Panc1 (cell line): ENCODE measurements around the gene TEX26. TPM values are rescaled to one million over a fixed set of nuclear protein-coding genes. Genes with fewer than 3 reads are reported as not detected.

Source experiments
- ATAC-seq: fragments of 200-7000 bp; cut with Tn5 transposase; 2 replicates; pipeline ENCODE4 v1.9.1; 2020; ENCODE audit warnings: mild to moderate bottlenecking, moderate library complexity
- BruUV-seq: library from RNA; stranded (reverse); fragments of 400-500 nt; replicated peaks from 2 replicates; lab custom pipeline; 2021; lab: Mats Ljungman, UMichigan
- CTCF ChIA-PET: fragments of 300-600 bp; sonication (Branson Sonifier 250); formaldehyde crosslinking; loops from one replicate; lab custom pipeline; 2022; ENCODE audit warnings: antibody characterized with exemption; lab: Charles Lee
- POLR2A ChIA-PET: fragments of 300-600 bp; sonication (Branson Sonifier 250); formaldehyde crosslinking; loops from one replicate; lab custom pipeline; 2022; ENCODE audit warnings: antibody characterized with exemption; lab: Charles Lee
- DNase-seq: peaks from one replicate; pipeline ENCODE4 v3.0.0-alpha.2; 2010; ENCODE audit warnings: low read depth, low spot score
- H3K27ac ChIP-seq: 2 replicates; pipeline ENCODE4 v1.5.1; 2011; ENCODE audit warnings: mild to moderate bottlenecking, low read length, inconsistent platforms
- H3K27me3 ChIP-seq: fragments of 200-500 bp; sonication (Bioruptor generic); 2 replicates; pipeline ENCODE4 v1.6.0; 2014; ENCODE audit warnings: low read length, inconsistent platforms; ENCODE audit not compliant: control insufficient read depth, insufficient read depth
- H3K36me3 ChIP-seq: fragments of 200-500 bp; sonication (Bioruptor generic); 2 replicates; pipeline ENCODE4 v1.5.1; 2014; ENCODE audit warnings: inconsistent platforms, mild to moderate bottlenecking, low read length, moderate library complexity; ENCODE audit not compliant: control insufficient read depth, insufficient read depth
- H3K4me1 ChIP-seq: 2 replicates; pipeline ENCODE4 v1.5.1; 2011; ENCODE audit warnings: inconsistent platforms, mild to moderate bottlenecking, low read length, moderate library complexity; ENCODE audit not compliant: control insufficient read depth, insufficient read depth
- H3K4me3 ChIP-seq, 2 experiments: 2 replicates each; pipeline ENCODE4 v1.5.1; 2011 to 2012; ENCODE audit warnings: low read depth in 2 of 2, low read length in 2 of 2, mild to moderate bottlenecking in 2 of 2, inconsistent platforms in 1 of 2, moderate library complexity in 1 of 2
- H3K9me3 ChIP-seq: fragments of 200-500 bp; sonication (Bioruptor generic); 2 replicates; pipeline ENCODE4 v1.5.1; 2014; ENCODE audit warnings: low read depth, mild to moderate bottlenecking, inconsistent platforms, low read length, moderate library complexity; ENCODE audit not compliant: control insufficient read depth, insufficient read depth
- POLR2AphosphoS5 ChIP-seq: IDR thresholded peaks from 2 replicates; pipeline ENCODE4 v1.6.1; 2012; ENCODE audit warnings: mild to moderate bottlenecking, low read depth, low read length, moderate library complexity
- SIN3A ChIP-seq: IDR thresholded peaks from 2 replicates; pipeline ENCODE4 v1.6.1; 2012; ENCODE audit warnings: low read depth, mild to moderate bottlenecking, low read length, moderate library complexity, borderline replicate concordance; ENCODE audit not compliant: insufficient read depth
- TCF7L2 ChIP-seq: IDR thresholded peaks from 2 replicates; pipeline ENCODE4 v1.6.1; 2011; ENCODE audit warnings: mild to moderate bottlenecking, low read depth, low read length, inconsistent platforms
- in situ Hi-C: cut with HindIII; loops from 2 replicates; pipeline ENCODE4 v1.10.0; 2016; ENCODE audit warnings: low sequenced_read_pairs, low pct_unique_long_range_greater_than_20kb
- intact Hi-C: fragments of 100-400 bp; cut with micrococcal nuclease; formaldehyde crosslinking; loops from one replicate; pipeline ENCODE4 v1.10.0; 2022; ENCODE audit not compliant: unreplicated experiment
- total RNA-seq: library from RNA; stranded (reverse); gene quantifications from one replicate; pipeline ENCODE4 v1.2.1, GENCODE V29; 2021; ENCODE audit not compliant: unreplicated experiment
- TF ChIP-seq, protein P1 (sequence below), 2 experiments: IDR thresholded peaks; 2 replicates each; pipeline ENCODE4 v1.6.1; 2011 to 2012; ENCODE audit warnings: low read depth in 2 of 2, control low read depth in 1 of 2, low read length in 1 of 2, mild to moderate bottlenecking in 1 of 2, moderate library complexity in 1 of 2; ENCODE audit not compliant: insufficient read depth in 1 of 2
- TF ChIP-seq, protein P2 (sequence below): fragments of 450-650 bp; IDR thresholded peaks from 2 replicates; pipeline ENCODE4 v1.5.1; 2017; ENCODE audit warnings: mild to moderate bottlenecking

The TEX26 gene
- total RNA-seq, 1 experiment from 2014 or later, result not detected

DNA sequence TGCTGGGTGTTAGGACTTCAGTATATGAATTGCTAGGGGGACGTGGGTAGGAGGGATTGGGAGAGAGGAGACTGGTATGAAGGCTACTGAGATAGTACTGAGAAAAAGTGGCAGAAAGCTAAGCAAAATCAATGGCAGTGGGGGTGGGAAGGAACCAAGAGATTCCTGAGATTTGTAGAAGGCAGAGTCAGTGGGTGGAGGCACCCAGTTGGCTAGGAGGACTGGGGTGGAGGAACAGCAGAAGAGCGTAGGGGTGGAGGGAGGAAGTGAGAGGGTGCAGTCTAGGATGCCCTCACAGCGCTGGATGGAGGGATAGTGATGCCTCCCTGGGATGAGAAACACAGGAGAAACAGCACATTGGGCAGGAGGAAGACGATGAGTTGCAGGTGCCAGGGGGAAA, 32.0 kb upstream of the TEX26 start:
- in situ Hi-C loops (no loop called here), intact Hi-C loops (no loop called here)
- H3K4me1 ChIP-seq, result no peaks in the 10 kb centered on the region; the same call in 1 of the 2 replicates
- no TSS peak for BruUV-seq
- no peaks in the 10 kb centered on the region for H3K36me3 ChIP-seq
- H3K27me3 ChIP-seq, result peaks cover 15% of the 10 kb centered on the region
- no peak overlapping the region for H3K4me3 ChIP-seq
- ChIA-PET POLR2A (no interaction called here), CTCF (no interaction called here)
- DNase-seq (no peak), ATAC-seq (no peak)
- no peaks in the 10 kb centered on the region for H3K9me3 ChIP-seq
- TF ChIP-seq POLR2AphosphoS5 (no peak), TCF7L2 (no peak), SIN3A (no peak)
- TF ChIP-seq, protein P1, sequence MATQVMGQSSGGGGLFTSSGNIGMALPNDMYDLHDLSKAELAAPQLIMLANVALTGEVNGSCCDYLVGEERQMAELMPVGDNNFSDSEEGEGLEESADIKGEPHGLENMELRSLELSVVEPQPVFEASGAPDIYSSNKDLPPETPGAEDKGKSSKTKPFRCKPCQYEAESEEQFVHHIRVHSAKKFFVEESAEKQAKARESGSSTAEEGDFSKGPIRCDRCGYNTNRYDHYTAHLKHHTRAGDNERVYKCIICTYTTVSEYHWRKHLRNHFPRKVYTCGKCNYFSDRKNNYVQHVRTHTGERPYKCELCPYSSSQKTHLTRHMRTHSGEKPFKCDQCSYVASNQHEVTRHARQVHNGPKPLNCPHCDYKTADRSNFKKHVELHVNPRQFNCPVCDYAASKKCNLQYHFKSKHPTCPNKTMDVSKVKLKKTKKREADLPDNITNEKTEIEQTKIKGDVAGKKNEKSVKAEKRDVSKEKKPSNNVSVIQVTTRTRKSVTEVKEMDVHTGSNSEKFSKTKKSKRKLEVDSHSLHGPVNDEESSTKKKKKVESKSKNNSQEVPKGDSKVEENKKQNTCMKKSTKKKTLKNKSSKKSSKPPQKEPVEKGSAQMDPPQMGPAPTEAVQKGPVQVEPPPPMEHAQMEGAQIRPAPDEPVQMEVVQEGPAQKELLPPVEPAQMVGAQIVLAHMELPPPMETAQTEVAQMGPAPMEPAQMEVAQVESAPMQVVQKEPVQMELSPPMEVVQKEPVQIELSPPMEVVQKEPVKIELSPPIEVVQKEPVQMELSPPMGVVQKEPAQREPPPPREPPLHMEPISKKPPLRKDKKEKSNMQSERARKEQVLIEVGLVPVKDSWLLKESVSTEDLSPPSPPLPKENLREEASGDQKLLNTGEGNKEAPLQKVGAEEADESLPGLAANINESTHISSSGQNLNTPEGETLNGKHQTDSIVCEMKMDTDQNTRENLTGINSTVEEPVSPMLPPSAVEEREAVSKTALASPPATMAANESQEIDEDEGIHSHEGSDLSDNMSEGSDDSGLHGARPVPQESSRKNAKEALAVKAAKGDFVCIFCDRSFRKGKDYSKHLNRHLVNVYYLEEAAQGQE (IDR thresholded peaks at IDR 0.05; ENCODE audit: insufficient read depth in 1 of 2, low read depth in 2 of 2, low read length in 1 of 2), result no peak
- TF ChIP-seq, protein P2, sequence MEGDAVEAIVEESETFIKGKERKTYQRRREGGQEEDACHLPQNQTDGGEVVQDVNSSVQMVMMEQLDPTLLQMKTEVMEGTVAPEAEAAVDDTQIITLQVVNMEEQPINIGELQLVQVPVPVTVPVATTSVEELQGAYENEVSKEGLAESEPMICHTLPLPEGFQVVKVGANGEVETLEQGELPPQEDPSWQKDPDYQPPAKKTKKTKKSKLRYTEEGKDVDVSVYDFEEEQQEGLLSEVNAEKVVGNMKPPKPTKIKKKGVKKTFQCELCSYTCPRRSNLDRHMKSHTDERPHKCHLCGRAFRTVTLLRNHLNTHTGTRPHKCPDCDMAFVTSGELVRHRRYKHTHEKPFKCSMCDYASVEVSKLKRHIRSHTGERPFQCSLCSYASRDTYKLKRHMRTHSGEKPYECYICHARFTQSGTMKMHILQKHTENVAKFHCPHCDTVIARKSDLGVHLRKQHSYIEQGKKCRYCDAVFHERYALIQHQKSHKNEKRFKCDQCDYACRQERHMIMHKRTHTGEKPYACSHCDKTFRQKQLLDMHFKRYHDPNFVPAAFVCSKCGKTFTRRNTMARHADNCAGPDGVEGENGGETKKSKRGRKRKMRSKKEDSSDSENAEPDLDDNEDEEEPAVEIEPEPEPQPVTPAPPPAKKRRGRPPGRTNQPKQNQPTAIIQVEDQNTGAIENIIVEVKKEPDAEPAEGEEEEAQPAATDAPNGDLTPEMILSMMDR, result no peak
- no peak overlapping the region for H3K27ac ChIP-seq

DNA sequence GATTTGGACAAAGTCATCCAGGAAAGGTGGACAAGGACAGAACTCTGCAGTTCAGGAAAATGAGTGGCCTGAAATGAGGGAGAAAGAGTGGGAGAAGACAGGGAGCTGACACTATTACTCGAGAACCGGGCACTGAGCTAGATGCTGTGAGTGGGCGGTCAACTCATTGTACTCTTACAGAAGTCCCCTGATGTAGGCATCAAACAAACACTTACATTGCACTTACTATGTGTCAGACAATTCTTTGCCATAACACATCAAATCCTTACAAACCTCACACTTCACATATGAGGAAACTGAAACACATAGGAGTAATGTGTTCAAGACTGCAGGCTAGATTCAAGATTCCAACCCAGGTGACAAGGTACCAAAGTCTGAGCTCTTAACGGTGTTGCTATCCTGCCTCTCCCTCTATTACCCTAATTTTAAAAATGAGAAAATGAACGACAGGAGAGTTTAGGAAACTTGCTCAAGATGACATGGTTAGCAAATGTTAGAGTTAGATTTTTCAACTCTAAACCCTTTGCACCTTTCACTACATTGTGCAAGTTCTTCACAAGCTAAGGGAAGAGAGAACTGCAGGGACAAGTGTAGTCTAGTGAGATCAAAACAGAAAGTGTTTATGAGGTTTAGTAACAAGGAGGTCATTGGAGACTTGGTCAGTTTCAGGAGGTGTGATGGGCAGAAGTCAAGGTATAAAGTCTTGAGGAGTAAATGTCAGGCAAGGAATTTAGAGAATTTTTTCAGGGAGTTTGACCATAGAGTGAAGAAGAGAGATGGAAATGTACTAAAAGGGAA, 31.3 kb upstream of the TEX26 start:
- in situ Hi-C loops (no loop called here), intact Hi-C loops (no loop called here)
- no peaks in the 10 kb centered on the region for H3K9me3 ChIP-seq
- no peaks in the 10 kb centered on the region for H3K36me3 ChIP-seq
- CTCF ChIA-PET, result no interaction called here
- no peak overlapping the region for H3K27ac ChIP-seq
- TF ChIP-seq TCF7L2, result no peak
- no peak for TF ChIP-seq POLR2AphosphoS5
- TF ChIP-seq, protein P2, result no peak
- TF ChIP-seq, protein P1 (IDR thresholded peaks at IDR 0.05; ENCODE audit: insufficient read depth in 1 of 2, low read depth in 2 of 2, low read length in 1 of 2), result no peak
- TF ChIP-seq SIN3A, result no peak
- no peak for DNase-seq
- no TSS peak for BruUV-seq
- POLR2A ChIA-PET, result no interaction called here
- H3K27me3 ChIP-seq, result peaks cover 15% of the 10 kb centered on the region
- no peak for ATAC-seq
- H3K4me3 ChIP-seq, result no peak overlapping the region
- H3K4me1 ChIP-seq, result no peaks in the 10 kb centered on the region; the same call in 1 of the 2 replicates
